ENCODE measurements around the gene RALB. TPM values are rescaled to one million over a fixed set of nuclear protein-coding genes. Genes with fewer than 3 reads are reported as not detected.
A peak's percentile ranks its signal among the peaks of the same experiment; 100 is the strongest.

RALB gene
- total and polyA plus RNA-seq, 7 donors, result 25.6 to 72.3 (median 38.1) TPM

GRCh38 chr2:120244656-120245519, 7.8 kb upstream of the RALB start:
- Histone ChIP-seq H3K9me3 (no peaks in the 10 kb centered on the region), H3K36me3 (ENCODE audit: insufficient read depth in 1 of 2, low read depth in 1 of 2) (no peaks in the 10 kb centered on the region), H3K4me3 (no peak overlapping the region), H3K27me3 (ENCODE audit: insufficient read depth in 3 of 3, low read length in 2 of 3) (no peaks in the 10 kb centered on the region), H3K4me1 (peaks cover 11% of the 10 kb centered on the region), H3K27ac (no peak overlapping the region)
- DNase-seq (no peak), ATAC-seq (peak in 1 of 4 donors; percentile 13)
- WGBS, 3 donors, result 79 to 85% (median 80%) methylated on average over 12 of the region's 12 CpGs
- intact Hi-C loops (cut with DNase I), result no loop called here
- TF ChIP-seq CTCF (IDR thresholded peaks at IDR 0.05), result no peak

- Histone ChIP-seq H3K4me1 (peaks cover 11% of the 10 kb centered on the region), H3K4me3 (no peak overlapping the region), H3K27ac (no peak overlapping the region), H3K9me3 (no peaks in the 10 kb centered on the region), H3K27me3 (ENCODE audit: insufficient read depth in 3 of 3, low read length in 2 of 3) (no peaks in the 10 kb centered on the region), H3K36me3 (ENCODE audit: insufficient read depth in 1 of 2, low read depth in 1 of 2) (no peaks in the 10 kb centered on the region)
- peak in 1 of 2 donors; percentile 70 for DNase-seq
- peak; percentile 73 to 93 (median 83) for ATAC-seq
- 50 to 68% (median 61%) methylated on average over 15 of the region's 15 CpGs for WGBS, 3 donors
- intact Hi-C loops (cut with DNase I), result no loop called here
- no peak for TF ChIP-seq CTCF (IDR thresholded peaks at IDR 0.05)
Observed at GRCh38 chr2:120245520-120246332, 6.9 kb upstream of the RALB start.

GRCh38 chr2:120246546-120247300, 5.9 kb upstream of the RALB start:
- intact Hi-C loops (cut with DNase I), result no loop called here
- H3K27me3 ChIP-seq (ENCODE audit: insufficient read depth in 3 of 3, low read length in 2 of 3), result no peaks in the 10 kb centered on the region
- H3K4me1 ChIP-seq, result peaks cover 11% of the 10 kb centered on the region
- H3K36me3 ChIP-seq (ENCODE audit: insufficient read depth in 1 of 2, low read depth in 1 of 2), result no peaks in the 10 kb centered on the region
- DNase-seq, result no peak
- H3K9me3 ChIP-seq, result no peaks in the 10 kb centered on the region
- H3K27ac ChIP-seq, result peak overlapping the region; percentile 30
- TF ChIP-seq CTCF (IDR thresholded peaks at IDR 0.05), result no peak
- no peak overlapping the region for H3K4me3 ChIP-seq
- peak in 3 of 4 donors; percentile 53 to 79 (median 70) for ATAC-seq
- WGBS, 3 donors, result 64 to 68% (median 66%) methylated on average over 20 of the region's 20 CpGs

GRCh38 chr2:120247851-120248250, 4.8 kb upstream of the RALB start:
- Histone ChIP-seq H3K9me3 (no peaks in the 10 kb centered on the region), H3K27me3 (ENCODE audit: insufficient read depth in 3 of 3, low read length in 2 of 3) (no peaks in the 10 kb centered on the region), H3K36me3 (ENCODE audit: insufficient read depth in 1 of 2, low read depth in 1 of 2) (no peaks in the 10 kb centered on the region), H3K27ac (no peak overlapping the region), H3K4me1 (peaks cover 13% of the 10 kb centered on the region), H3K4me3 (no peak overlapping the region)
- intact Hi-C loops (cut with DNase I), result no loop called here
- 67 to 73% (median 73%) methylated on average over 6 of the region's 6 CpGs for WGBS, 3 donors
- ATAC-seq (no peak), DNase-seq (no peak)
- no peak for TF ChIP-seq CTCF (IDR thresholded peaks at IDR 0.05)
